Measurements from ENCODE around the gene PARD6A. TPM values are rescaled to one million over a fixed set of nuclear protein-coding genes. Genes with fewer than 3 reads are reported as not detected.

The PARD6A gene
- total RNA-seq, 2 donors from 2014 or later: 2.9 to 4.6 TPM

DNA sequence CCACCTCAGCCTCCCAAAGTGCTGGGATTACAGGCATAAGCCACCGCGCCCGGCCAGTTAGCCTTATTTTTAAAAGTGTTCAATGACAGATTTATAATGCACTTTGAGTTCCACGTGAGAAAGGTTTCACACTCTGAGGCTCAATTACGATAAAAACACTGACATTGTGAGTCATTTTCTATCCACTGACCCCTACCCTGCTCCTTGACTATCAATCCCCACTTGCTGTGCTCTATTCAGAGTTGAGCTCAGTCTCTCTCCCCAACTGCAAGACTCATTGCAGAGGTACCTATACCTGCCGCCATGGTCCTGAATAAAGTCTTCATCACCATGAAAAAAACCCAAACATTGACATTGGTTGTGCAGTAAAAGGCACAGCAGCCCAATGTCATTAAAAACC lies 49.8 kb downstream of the PARD6A start:
- DNase-seq (ENCODE audit: low spot score): no peak
- intact Hi-C loops (cut with DNase I): no loop called here

Other genes starting within 250 kb of the PARD6A start
- gene ZDHHC1, start 244.5 kb upstream of the PARD6A start, total RNA-seq: 10 to 100 TPM; 10.7 to 11.3 TPM
- 1 to 10 TPM in 1 of 2 donors, under 1 TPM in 1; 0.43 to 3.2 TPM for gene HSD11B2, start 229.8 kb upstream of the PARD6A start, total RNA-seq
- 10 to 100 TPM; 56.7 to 73.4 TPM for gene ATP6V0D1, start 179.8 kb upstream of the PARD6A start, total RNA-seq
- not detected for gene AGRP, start 177.4 kb upstream of the PARD6A start, total RNA-seq
- gene RIPOR1, start 132.1 kb upstream of the PARD6A start, total RNA-seq: 100 to 1,000 TPM in 1 of 2 donors, 10 to 100 TPM in 1; 92.5 to 123 TPM
- 10 to 100 TPM; 27.6 to 27.8 TPM for gene CTCF, start 98.4 kb upstream of the PARD6A start, total RNA-seq
- 1 to 10 TPM in 1 of 2 donors, under 1 TPM in 1; 0.67 to 1.8 TPM for gene CARMIL2, start 15.8 kb upstream of the PARD6A start, total RNA-seq
- gene ACD, start 700 bp upstream of the PARD6A start, total RNA-seq: 10 to 100 TPM; 13.3 to 16.0 TPM
- gene ENKD1, start 5.8 kb downstream of the PARD6A start, total RNA-seq: 10 to 100 TPM; 12.2 to 12.6 TPM
- 1 to 10 TPM; 2.7 to 4.8 TPM for gene C16orf86, start 5.9 kb downstream of the PARD6A start, total RNA-seq
- gene GFOD2, start 58.4 kb downstream of the PARD6A start, total RNA-seq: 10 to 100 TPM; 14.2 to 14.5 TPM
- 10 to 100 TPM; 11.8 to 13.8 TPM for gene RANBP10, start 145.6 kb downstream of the PARD6A start, total RNA-seq
- under 1 TPM; 0.37 to 0.52 TPM for gene TSNAXIP1, start 145.9 kb downstream of the PARD6A start, total RNA-seq
- 10 to 100 TPM; 24.9 to 26.1 TPM for gene THAP11, start 181.4 kb downstream of the PARD6A start, total RNA-seq
- 10 to 100 TPM; 81.7 to 99.1 TPM for gene NUTF2, start 186.0 kb downstream of the PARD6A start, total RNA-seq
- 10 to 100 TPM; 38.7 to 40.3 TPM for gene CENPT, start 186.7 kb downstream of the PARD6A start, total RNA-seq
- gene EDC4, start 212.1 kb downstream of the PARD6A start, total RNA-seq: 10 to 100 TPM; 37.4 to 43.1 TPM
- not detected for gene NRN1L, start 223.9 kb downstream of the PARD6A start, total RNA-seq
- gene PSKH1, start 232.3 kb downstream of the PARD6A start, total RNA-seq: 10 to 100 TPM; 25.7 to 27.0 TPM